T-helper 17 cell (primary cell): ENCODE measurements around the gene DOCK1. TPM values are rescaled to one million over a fixed set of nuclear protein-coding genes. Genes with fewer than 3 reads are reported as not detected.

Experiments
- ATAC-seq: fragments of 150-1000 bp; cut with Tn5 transposase; 2 replicates; pipeline ENCODE4 v1.10.0; 2021; ENCODE audit warnings: mild to moderate bottlenecking, moderate library complexity
- DNase-seq, 3 donors: peaks; one replicate each; pipeline versions ENCODE4 v3.0.0 to v3.0.0-alpha.2; 2020 to 2021
- H3K9me3 ChIP-seq: one replicate; pipeline ENCODE4 v1.7.0; 2013; ENCODE audit warnings: low read length, mild to moderate bottlenecking; ENCODE audit not compliant: control insufficient read depth, poor library complexity, severe bottlenecking
- H3K27ac Mint-ChIP-seq: one replicate; pipeline ENCODE4 v1.8.0; 2022; ENCODE audit warnings: mild to moderate bottlenecking, moderate library complexity, mixed read lengths
- H3K27me3 Mint-ChIP-seq: one replicate; pipeline ENCODE4 v1.8.0; 2022; ENCODE audit warnings: mixed read lengths
- H3K36me3 Mint-ChIP-seq: one replicate; pipeline ENCODE4 v1.8.0; 2022; ENCODE audit warnings: low read depth, mixed read lengths
- H3K4me1 Mint-ChIP-seq: one replicate; pipeline ENCODE4 v1.8.0; 2022; ENCODE audit warnings: mild to moderate bottlenecking, mixed read lengths
- H3K4me3 Mint-ChIP-seq: one replicate; pipeline ENCODE4 v1.8.0; 2022; ENCODE audit warnings: mild to moderate bottlenecking, moderate library complexity, mixed read lengths
- total RNA-seq, 4 donors: library from RNA in 2 of 4; stranded (reverse) in 2 of 4; gene quantifications; one replicate each; pipeline ENCODE4 v1.2.3 and lab custom pipeline; 2022 to 2026

The DOCK1 gene
- total RNA-seq, 2 donors from 2014 or later = 0.76 TPM; not detected in 1

DNA sequence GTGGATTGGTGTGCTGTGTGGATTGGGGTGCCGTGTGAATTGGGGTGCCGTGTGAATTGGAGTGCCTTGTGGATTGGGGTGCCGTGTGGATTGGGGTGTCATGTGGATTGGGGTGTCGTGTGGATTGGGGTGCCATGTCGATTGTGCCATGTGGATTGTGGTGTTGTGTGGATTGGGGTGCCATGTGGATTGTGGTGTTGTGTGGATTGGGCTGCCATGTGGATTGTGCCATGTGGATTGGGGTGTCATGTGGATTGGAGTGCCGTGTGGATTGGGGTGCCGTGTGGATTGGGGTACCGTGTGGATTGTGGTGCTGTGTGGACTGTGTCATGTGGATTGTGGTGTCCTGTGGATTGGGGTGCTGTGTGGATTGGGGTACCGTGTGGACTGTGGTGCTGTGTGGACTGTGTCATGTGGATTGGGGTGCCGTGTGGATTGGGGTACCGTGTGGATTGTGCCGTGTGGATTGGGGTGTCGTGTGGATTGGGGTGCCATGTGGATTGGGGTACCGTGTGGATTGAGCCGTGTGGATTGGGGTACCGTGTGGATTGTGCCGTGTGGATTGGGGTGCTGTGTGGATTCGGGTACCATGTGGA, 523.3 kb downstream of the DOCK1 start:
- Mint-ChIP-seq H3K27me3 (no peaks in the 10 kb centered on the region), H3K4me3 (no peak overlapping the region), H3K36me3 (no peaks in the 10 kb centered on the region)

DNA sequence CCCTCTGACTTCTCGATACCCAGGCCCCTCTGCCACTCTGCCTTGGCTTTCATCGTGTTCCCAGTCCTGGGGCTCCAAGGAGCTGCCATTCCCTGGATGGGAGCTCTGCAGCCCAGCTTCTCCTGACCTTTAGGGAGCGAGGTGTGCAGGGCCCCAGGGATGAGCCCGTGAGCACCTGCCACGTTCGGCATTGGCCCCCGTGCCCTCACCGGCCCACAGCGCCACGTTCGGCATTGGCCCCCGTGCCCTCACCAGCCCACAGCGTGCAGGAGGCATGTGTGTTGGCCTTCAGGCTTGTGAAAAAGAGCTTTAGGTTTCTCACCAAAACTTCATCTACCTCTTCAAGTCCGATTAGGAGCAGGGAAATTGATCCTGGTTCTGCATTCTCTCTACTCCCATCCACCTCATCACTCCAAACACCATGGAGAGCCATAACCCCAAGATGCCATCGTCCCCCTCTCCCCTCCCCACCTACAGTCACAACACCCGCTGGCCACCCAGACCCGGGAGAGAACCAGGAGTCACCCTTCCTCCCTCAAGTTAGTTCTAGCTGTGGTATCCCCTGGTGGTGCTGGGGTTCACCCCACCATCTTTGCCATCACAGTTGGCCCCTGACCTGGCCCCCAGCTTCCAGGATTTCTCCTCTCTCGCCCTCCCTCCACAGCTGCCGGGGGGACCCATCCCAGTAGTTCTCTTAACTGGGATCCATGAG, 524.5 kb downstream of the DOCK1 start:
- no peaks in the 10 kb centered on the region for H3K9me3 ChIP-seq
- no peaks in the 10 kb centered on the region for H3K27me3 Mint-ChIP-seq
- H3K4me1 Mint-ChIP-seq = no peaks in the 10 kb centered on the region
- no peak overlapping the region for H3K4me3 Mint-ChIP-seq
- no peak for DNase-seq
- no peak overlapping the region for H3K27ac Mint-ChIP-seq
- no peaks in the 10 kb centered on the region for H3K36me3 Mint-ChIP-seq
- ATAC-seq = no peak

More for the DNA sequence above, 523.3 kb downstream of the DOCK1 start:
- no peaks in the 10 kb centered on the region for H3K9me3 ChIP-seq
- no peak for ATAC-seq
- no peak overlapping the region for H3K27ac Mint-ChIP-seq
- H3K4me1 Mint-ChIP-seq = no peaks in the 10 kb centered on the region
- no peak for DNase-seq

DNA sequence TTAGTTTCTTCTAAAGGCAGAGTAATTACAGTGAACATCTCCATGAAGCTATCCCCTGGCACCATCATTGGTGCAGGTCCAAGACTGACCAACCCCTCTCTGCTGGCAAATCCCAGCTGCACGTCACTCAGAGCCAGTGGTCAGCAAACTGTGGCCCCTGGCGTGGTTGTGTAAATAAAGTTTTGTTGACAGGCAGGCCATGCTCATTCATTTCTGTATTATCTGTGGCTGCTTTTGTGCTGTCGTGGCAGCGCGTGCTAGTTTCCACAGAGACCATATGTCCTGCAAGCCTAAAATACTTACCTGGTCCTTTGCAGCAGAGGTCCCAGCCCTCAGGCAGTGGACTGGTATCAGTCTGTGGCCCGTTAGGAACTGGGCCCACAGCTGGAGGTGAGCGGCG, 526.3 kb downstream of the DOCK1 start:
- H3K36me3 Mint-ChIP-seq = no peaks in the 10 kb centered on the region
- no peak for DNase-seq
- no peak for ATAC-seq
- H3K9me3 ChIP-seq = no peaks in the 10 kb centered on the region
- no peak overlapping the region for H3K4me3 Mint-ChIP-seq
- no peaks in the 10 kb centered on the region for H3K4me1 Mint-ChIP-seq
- no peak overlapping the region for H3K27ac Mint-ChIP-seq
- H3K27me3 Mint-ChIP-seq = no peaks in the 10 kb centered on the region

DNA sequence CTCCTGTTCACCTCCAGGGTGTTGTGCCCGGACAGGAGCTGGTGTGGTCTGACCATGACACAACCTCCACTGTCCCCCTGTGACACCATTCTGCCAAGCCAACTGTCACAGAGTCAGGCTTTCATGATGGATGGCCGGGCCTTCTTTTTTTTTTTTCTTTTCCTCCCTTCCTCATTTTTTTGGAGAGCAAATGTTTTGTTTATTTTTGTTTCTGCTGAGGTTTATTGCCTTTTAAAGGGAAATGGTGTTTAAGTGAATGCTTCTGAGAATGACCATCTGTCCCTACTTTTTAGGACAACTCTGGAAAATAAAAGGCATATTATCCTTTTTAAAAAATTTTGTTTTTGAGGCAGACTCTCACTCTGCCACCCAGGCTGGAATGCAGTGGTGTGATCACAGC, 528.8 kb downstream of the DOCK1 start:
- no peak overlapping the region for H3K27ac Mint-ChIP-seq
- ATAC-seq (no peak), DNase-seq (no peak)
- no peaks in the 10 kb centered on the region for H3K4me1 Mint-ChIP-seq
- H3K27me3 Mint-ChIP-seq = no peaks in the 10 kb centered on the region
- H3K4me3 Mint-ChIP-seq = no peak overlapping the region
- no peaks in the 10 kb centered on the region for H3K36me3 Mint-ChIP-seq
- no peaks in the 10 kb centered on the region for H3K9me3 ChIP-seq

DNA sequence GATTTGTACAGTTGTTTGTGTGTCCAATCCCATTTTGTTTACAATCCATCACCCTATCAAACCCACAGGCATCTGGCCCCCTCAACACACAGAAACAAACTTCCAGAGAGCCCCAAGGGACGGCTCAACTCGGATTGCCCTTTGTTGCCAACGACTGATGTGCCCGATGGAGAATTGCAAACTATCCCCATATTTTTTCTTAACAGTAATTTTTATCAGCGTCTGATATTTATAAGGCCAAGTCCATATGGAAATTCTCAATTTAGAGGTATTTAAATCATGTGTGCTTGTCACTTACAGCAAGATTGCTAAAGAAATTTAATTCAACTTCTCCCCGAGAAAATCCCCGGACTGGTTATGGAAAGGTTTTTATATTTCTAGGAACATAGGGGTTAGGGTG, 530.0 kb downstream of the DOCK1 start:
- H3K36me3 Mint-ChIP-seq = no peaks in the 10 kb centered on the region
- DNase-seq = no peak
- H3K27me3 Mint-ChIP-seq = no peaks in the 10 kb centered on the region

DNA sequence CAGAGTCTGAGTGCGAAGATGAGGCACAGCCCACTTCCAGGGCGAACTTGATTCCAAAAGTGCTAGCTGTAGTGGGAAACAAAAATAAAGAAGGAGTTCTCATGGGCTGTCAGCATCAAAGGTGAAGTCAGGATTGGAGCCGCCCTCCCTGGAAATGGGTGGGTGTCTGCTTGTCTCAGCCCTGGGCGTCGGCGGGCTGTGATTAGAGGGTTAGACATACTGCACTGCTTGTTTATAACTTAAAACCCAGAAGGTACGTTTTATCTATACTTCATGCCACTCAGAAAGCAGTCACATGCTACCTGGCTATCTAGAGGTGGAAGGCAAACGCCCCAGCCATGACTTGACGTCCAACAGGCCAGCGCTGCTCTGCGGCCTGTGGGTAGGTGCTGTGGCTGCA, 535.1 kb downstream of the DOCK1 start:
- Mint-ChIP-seq H3K4me3 (no peak overlapping the region), H3K36me3 (no peaks in the 10 kb centered on the region), H3K27ac (no peak overlapping the region), H3K27me3 (peaks cover 13% of the 10 kb centered on the region), H3K4me1 (no peaks in the 10 kb centered on the region)
- ATAC-seq (no peak), DNase-seq (no peak)
- no peaks in the 10 kb centered on the region for H3K9me3 ChIP-seq

More for the DNA sequence above, 530.0 kb downstream of the DOCK1 start:
- ATAC-seq = no peak
- no peaks in the 10 kb centered on the region for H3K9me3 ChIP-seq
- no peak overlapping the region for H3K4me3 Mint-ChIP-seq
- no peaks in the 10 kb centered on the region for H3K4me1 Mint-ChIP-seq
- H3K27ac Mint-ChIP-seq = no peak overlapping the region

DNA sequence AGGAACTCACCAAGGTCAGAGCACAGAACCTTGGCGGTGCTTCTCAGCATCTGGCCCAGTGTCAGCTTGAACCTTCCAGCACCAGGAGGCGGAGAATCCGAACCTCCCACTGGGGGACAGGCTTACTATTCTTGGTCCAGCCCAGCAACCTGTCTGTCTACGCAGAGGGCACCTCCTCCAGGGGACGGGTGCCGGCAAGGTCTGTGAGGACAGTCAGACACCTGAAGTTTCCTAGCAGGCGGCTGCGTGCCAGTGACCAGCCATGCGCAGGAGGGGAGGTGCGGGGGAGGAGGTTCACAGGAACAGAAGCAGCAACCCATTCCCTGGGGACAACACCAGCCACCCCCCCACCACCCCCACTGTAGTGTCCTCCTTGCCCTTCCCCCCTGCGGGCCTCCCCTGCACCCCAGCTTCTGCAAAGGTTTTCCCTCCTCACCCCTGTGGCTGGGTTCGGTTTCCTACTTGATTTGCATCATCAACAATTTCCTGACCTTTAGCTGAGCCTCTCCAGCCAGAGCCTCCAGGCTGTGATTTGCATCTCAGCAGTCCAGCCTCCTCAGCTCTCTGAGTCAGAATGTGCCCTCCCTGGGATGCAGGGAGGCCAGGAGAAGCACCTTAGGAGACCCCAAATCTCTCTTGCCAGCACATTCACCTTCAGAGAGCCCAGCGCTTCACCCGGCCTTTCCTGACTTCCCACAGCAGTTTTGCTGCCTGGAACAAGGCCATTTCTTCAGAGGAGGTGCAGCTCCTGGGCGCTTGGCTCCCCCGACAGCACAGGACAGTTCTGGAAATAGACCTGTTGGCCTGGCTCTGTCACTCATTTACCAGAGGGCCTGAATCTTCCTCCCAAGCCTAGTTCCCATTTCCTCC, 536.4 kb downstream of the DOCK1 start:
- no peaks in the 10 kb centered on the region for H3K9me3 ChIP-seq
- H3K4me3 Mint-ChIP-seq = no peak overlapping the region
- no peak for DNase-seq
- ATAC-seq = no peak
- no peak overlapping the region for H3K27ac Mint-ChIP-seq
- H3K27me3 Mint-ChIP-seq = peaks cover 13% of the 10 kb centered on the region
- H3K36me3 Mint-ChIP-seq = no peaks in the 10 kb centered on the region
- no peaks in the 10 kb centered on the region for H3K4me1 Mint-ChIP-seq

DNA sequence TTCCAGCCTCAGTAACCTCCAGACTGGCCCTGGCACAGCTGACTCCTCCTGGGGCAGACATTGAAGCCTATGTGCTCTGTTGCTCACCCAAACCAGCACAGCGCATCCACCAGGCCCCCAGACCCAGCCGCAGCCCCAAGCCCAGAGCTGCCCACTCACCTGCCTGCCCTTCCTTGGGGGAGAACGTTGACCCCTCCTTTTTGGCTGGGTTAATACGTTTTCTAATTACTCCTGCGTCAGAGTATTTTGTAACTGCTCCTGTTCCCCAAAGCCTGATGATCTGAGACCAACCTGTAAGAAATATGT, 536.9 kb downstream of the DOCK1 start:
- H3K4me3 Mint-ChIP-seq = no peak overlapping the region
- H3K4me1 Mint-ChIP-seq = no peaks in the 10 kb centered on the region
- no peak overlapping the region for H3K27ac Mint-ChIP-seq
- H3K36me3 Mint-ChIP-seq = no peaks in the 10 kb centered on the region
- DNase-seq (no peak), ATAC-seq (no peak)
- peaks cover 13% of the 10 kb centered on the region for H3K27me3 Mint-ChIP-seq
- H3K9me3 ChIP-seq = no peaks in the 10 kb centered on the region

DNA sequence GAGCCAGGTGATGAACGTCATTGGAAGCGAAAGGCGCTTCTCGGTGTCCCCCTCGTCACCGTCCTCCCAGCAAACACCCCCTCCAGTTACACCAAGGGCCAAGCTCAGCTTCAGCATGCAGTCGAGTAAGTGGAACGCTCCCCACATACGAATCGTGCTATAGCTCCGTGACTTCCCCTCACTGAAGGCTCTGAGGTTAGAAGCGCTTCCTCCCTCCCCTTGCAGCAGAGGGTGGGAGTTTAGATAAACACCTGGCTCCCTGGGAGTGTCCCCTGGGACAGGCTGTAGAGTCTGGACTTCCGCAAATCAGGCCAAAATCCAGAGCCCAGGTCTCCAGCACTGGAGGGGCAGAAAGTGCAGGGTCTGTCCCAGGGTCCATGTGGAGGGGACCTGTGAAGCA, 538.9 kb downstream of the DOCK1 start:
- H3K9me3 ChIP-seq = no peaks in the 10 kb centered on the region
- ATAC-seq (no peak), DNase-seq (no peak)
- no peaks in the 10 kb centered on the region for H3K4me1 Mint-ChIP-seq
- H3K27me3 Mint-ChIP-seq = peaks cover 13% of the 10 kb centered on the region
- H3K27ac Mint-ChIP-seq = no peak overlapping the region
- no peaks in the 10 kb centered on the region for H3K36me3 Mint-ChIP-seq
- no peak overlapping the region for H3K4me3 Mint-ChIP-seq

DNA sequence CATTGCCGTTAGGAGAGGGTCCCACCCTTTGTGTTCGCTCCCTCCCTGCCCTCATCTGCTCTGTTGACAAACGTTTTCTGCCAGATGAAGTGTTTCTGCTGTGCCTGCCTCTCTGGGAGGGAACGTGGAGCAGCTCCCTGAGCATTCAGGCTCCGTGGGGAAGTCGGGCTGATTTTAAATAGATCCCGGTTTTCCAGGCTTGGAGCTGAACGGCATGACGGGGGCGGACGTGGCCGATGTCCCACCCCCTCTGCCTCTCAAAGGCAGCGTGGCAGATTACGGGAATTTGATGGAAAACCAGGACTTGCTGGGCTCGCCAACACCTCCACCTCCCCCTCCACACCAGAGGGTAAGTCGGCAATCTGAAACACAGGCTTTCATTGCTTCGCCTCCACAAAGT, 542.0 kb downstream of the DOCK1 start:
- H3K27me3 Mint-ChIP-seq = peaks cover 8% of the 10 kb centered on the region
- H3K27ac Mint-ChIP-seq = peak overlapping the region; percentile 1
- no peaks in the 10 kb centered on the region for H3K4me1 Mint-ChIP-seq
- H3K36me3 Mint-ChIP-seq = no peaks in the 10 kb centered on the region
- H3K4me3 Mint-ChIP-seq = no peak overlapping the region
- no peak for ATAC-seq
- DNase-seq = no peak
- H3K9me3 ChIP-seq = no peaks in the 10 kb centered on the region

DNA sequence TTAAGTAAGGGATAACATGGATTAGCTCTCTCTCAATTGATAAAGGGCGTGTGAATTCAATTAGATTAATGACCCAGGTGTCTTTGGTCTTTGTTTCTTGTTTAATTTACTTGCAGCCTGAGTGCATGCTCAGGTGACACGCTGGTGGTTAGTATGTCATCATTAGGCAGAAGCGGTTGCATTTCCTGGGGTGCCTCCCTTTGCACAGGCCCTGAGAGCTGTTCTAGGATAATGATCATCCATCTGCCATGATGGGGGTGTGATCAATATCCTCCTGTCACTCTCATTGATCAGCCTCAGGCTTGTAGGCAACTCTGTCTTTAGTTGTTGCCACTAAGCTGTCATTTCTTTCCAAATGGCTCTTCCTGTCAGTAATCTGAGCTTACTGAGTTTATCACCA, 544.3 kb downstream of the DOCK1 start:
- no peaks in the 10 kb centered on the region for H3K9me3 ChIP-seq
- H3K27ac Mint-ChIP-seq = no peak overlapping the region
- DNase-seq (no peak), ATAC-seq (no peak)
- no peak overlapping the region for H3K4me3 Mint-ChIP-seq
- no peaks in the 10 kb centered on the region for H3K4me1 Mint-ChIP-seq
- H3K27me3 Mint-ChIP-seq = peaks cover 7% of the 10 kb centered on the region
- H3K36me3 Mint-ChIP-seq = no peaks in the 10 kb centered on the region

DNA sequence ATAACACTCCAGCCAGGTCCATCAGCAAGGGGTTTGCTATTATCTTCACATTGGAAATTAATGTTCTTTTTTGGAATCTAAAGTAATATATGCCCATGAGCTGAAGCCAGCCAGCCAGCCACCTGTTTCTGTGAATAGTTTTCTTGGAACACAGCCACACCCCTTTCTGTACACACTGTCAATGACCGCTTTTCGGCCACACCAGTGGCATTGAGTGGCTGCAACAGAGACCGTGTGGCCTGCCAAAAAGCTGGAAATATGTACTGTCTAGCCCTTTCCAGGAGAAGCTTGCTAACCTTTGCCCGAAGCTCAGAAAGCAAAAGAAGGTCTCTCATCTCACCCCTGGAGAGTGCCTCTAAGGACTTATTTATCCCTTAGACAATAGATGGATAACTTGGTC, 545.4 kb downstream of the DOCK1 start:
- H3K27ac Mint-ChIP-seq = no peak overlapping the region
- ATAC-seq (no peak), DNase-seq (no peak)
- no peaks in the 10 kb centered on the region for H3K36me3 Mint-ChIP-seq
- no peaks in the 10 kb centered on the region for H3K4me1 Mint-ChIP-seq
- no peaks in the 10 kb centered on the region for H3K27me3 Mint-ChIP-seq
- no peak overlapping the region for H3K4me3 Mint-ChIP-seq
- no peaks in the 10 kb centered on the region for H3K9me3 ChIP-seq

DNA sequence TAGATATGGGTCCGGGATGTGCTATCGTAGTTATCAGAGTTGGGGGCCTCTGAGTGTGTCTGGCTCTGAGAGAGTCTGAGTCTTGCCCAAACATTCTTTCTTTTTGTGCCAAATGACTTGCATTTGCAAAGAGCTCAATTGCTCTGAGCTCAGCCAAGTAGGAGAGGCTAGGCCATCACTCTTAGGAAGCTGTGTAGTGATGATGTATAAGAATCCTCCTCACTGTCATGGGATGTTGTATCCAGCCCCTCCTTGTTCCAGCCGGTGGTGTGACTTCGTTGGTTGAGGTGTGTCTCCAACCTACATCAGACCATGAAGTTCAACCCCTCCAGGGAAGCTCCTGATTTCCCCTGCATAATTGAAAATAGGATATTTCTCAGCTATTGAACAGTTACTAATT, 546.4 kb downstream of the DOCK1 start:
- H3K36me3 Mint-ChIP-seq = no peaks in the 10 kb centered on the region
- H3K27me3 Mint-ChIP-seq = no peaks in the 10 kb centered on the region
- H3K4me3 Mint-ChIP-seq = no peak overlapping the region
- H3K27ac Mint-ChIP-seq = no peak overlapping the region
- H3K9me3 ChIP-seq = no peaks in the 10 kb centered on the region
- ATAC-seq = no peak
- no peaks in the 10 kb centered on the region for H3K4me1 Mint-ChIP-seq
- no peak for DNase-seq
